ENCODE data around the gene HUS1. TPM values are rescaled to one million over a fixed set of nuclear protein-coding genes. Genes with fewer than 3 reads are reported as not detected.
"Not testable (repeated sequence)": the region's sequence is repeated elsewhere in the genome, so short reads cannot be mapped to it uniquely, and the experiment has no call there.

Gene HUS1
- total and polyA plus RNA-seq, 4 donors = 11.9 to 32.9 (median 22.9) TPM

DNA sequence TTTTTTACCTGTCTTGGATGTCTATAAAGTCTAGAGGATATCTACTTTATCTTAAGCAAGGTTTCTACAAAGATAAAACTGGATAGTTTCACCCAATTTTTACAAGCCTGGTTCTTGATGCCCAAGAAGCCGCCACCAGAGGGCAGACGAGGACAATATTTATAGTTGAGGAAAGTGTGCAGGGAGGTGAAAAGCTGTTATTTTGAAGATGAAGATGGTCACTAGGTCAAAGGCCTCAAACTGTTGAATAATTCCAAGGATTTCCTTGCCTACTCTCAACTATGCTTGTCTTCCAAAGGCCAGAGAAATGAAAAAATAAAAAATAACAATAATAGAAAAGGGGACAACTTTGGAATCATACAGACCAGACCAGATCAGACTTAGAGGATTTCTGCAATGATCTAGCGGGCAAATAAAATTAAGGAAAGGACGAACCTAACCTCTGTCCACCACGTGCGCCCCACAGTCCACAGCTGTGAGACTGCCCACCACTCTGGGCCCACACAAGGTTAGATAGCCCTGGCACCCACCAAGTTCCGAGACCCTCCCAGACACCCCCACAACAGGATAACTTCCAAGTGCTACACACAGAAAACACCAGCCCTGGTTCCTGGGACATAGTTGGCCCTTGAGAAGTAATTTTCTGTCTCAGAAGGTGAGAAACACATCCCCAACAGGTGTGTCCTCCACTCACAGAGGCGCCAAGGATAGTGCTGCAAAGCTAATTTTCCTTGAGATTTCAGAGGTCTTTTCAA, 34.0 kb downstream of the HUS1 start:
- H3K27me3 ChIP-seq (ENCODE audit: control insufficient read depth in 1 of 2, insufficient read depth in 2 of 2, low read length in 1 of 2) = no peaks in the 10 kb centered on the region
- ATAC-seq (ENCODE audit: low FRiP score) (no peak), DNase-seq (peak; percentile 87 to 94)
- intact Hi-C loops (cut with DNase I) = loop anchor here (2.0 to 5.0 kb wide), 3 partner anchors 47 to 165 kb away; no protein-coding TSS in a partner anchor
- WGBS, 2 donors = 47 to 48% methylated on average over 8 of the region's 8 CpGs
- H3K27ac ChIP-seq (ENCODE audit: low read depth in 1 of 2, low read length in 2 of 2) = no peak overlapping the region
- no peaks in the 10 kb centered on the region for H3K36me3 ChIP-seq (ENCODE audit: control insufficient read depth in 1 of 2, insufficient read depth in 2 of 2, low read length in 1 of 2)
- H3K4me1 ChIP-seq (ENCODE audit: control insufficient read depth in 1 of 2, insufficient read depth in 2 of 2, low read length in 2 of 2) = no peaks in the 10 kb centered on the region
- H3K9me3 ChIP-seq (ENCODE audit: control insufficient read depth, low read length) = no peaks in the 10 kb centered on the region
- H3K4me3 ChIP-seq (ENCODE audit: low read length in 2 of 2) = no peak overlapping the region

- no peaks in the 10 kb centered on the region for H3K9me3 ChIP-seq (ENCODE audit: control insufficient read depth, low read length)
- no peaks in the 10 kb centered on the region for H3K36me3 ChIP-seq (ENCODE audit: control insufficient read depth in 1 of 2, insufficient read depth in 2 of 2, low read length in 1 of 2)
- H3K27me3 ChIP-seq (ENCODE audit: control insufficient read depth in 1 of 2, insufficient read depth in 2 of 2, low read length in 1 of 2) = no peaks in the 10 kb centered on the region
- no peak overlapping the region for H3K4me3 ChIP-seq (ENCODE audit: low read length in 2 of 2)
- H3K4me1 ChIP-seq (ENCODE audit: control insufficient read depth in 1 of 2, insufficient read depth in 2 of 2, low read length in 2 of 2) = no peaks in the 10 kb centered on the region
- ATAC-seq (ENCODE audit: low FRiP score) (no peak), DNase-seq (no peak)
- whole genome bisulfite sequencing, 2 donors = 72 to 74% methylated on average over 12 of the region's 12 CpGs
- intact Hi-C loops (cut with DNase I) = loop anchor here (2.0 to 5.0 kb wide), 3 partner anchors 48 to 166 kb away; no protein-coding TSS in a partner anchor
- H3K27ac ChIP-seq (ENCODE audit: low read depth in 1 of 2, low read length in 2 of 2) = no peak overlapping the region
Observed at GRCh38 chr7:47944536-47945260, 34.7 kb downstream of the HUS1 start.

DNA sequence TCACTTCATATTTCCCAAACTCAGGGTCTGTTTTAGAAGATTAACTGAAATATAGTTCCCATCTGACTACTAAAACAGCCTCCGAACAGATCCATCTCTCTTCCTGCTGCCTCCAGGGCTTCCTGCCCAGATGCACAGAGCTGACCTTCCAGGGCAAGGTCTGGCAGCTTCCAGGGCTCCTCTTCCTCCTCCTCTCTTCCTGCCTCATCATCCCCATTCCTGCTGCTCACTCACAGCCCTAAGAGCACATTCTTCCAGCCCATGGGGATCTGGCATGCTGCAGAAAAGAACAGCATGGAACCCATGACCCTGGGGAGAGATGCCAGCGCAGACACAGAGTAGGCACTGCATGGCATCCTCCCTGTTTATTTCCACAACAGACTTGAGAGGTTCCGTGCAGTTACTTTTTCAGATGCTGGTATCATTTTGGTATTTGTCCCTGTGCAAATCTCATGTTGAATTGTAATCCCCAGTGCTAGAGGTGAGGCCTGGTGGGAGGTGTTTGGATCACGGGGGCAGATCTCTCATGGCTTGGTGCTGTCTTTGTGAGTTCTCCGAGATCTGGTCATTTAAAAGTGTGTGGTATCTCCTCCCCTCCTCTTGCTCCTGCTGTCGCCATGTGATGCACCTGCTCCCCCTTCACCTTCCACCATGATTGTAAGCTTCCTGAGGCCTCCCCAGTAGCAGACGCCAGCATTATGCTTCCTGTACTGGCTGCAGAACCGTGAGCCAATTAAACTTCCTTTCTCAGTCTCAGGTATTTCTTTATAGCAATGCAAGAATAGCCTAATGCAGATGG, 35.5 kb downstream of the HUS1 start:
- Histone ChIP-seq H3K9me3 (ENCODE audit: control insufficient read depth, low read length) (no peaks in the 10 kb centered on the region), H3K36me3 (ENCODE audit: control insufficient read depth in 1 of 2, insufficient read depth in 2 of 2, low read length in 1 of 2) (no peaks in the 10 kb centered on the region), H3K4me3 (ENCODE audit: low read length in 2 of 2) (no peak overlapping the region), H3K27me3 (ENCODE audit: control insufficient read depth in 1 of 2, insufficient read depth in 2 of 2, low read length in 1 of 2) (no peaks in the 10 kb centered on the region), H3K27ac (ENCODE audit: low read depth in 1 of 2, low read length in 2 of 2) (no peak overlapping the region), H3K4me1 (ENCODE audit: control insufficient read depth in 1 of 2, insufficient read depth in 2 of 2, low read length in 2 of 2) (no peaks in the 10 kb centered on the region)
- WGBS, 2 donors = 91 to 93% methylated on average over 8 of the region's 8 CpGs
- no peak for DNase-seq
- intact Hi-C loops (cut with DNase I) = loop anchor here (2.0 kb wide), 2 partner anchors 165 to 167 kb away; no protein-coding TSS in a partner anchor
- ATAC-seq (ENCODE audit: low FRiP score) = no peak

- intact Hi-C loops (cut with DNase I); ATAC-seq (ENCODE audit: low FRiP score); H3K4me1 ChIP-seq (ENCODE audit: control insufficient read depth in 1 of 2, insufficient read depth in 2 of 2, low read length in 2 of 2); H3K9me3 ChIP-seq (ENCODE audit: control insufficient read depth, low read length); H3K27me3 ChIP-seq (ENCODE audit: control insufficient read depth in 1 of 2, insufficient read depth in 2 of 2, low read length in 1 of 2); H3K36me3 ChIP-seq (ENCODE audit: control insufficient read depth in 1 of 2, insufficient read depth in 2 of 2, low read length in 1 of 2); H3K27ac ChIP-seq (ENCODE audit: low read depth in 1 of 2, low read length in 2 of 2); H3K4me3 ChIP-seq (ENCODE audit: low read length in 2 of 2); DNase-seq: not testable (repeated sequence)
- WGBS, 2 donors = 87 to 95% methylated on average over 8 to 10 of the region's 10 CpGs
Observed at GRCh38 chr7:47942651-47943050, 36.8 kb downstream of the HUS1 start.

GRCh38 chr7:47942132-47942531, 37.3 kb downstream of the HUS1 start:
- Histone ChIP-seq H3K27ac (ENCODE audit: low read depth in 1 of 2, low read length in 2 of 2) (no peak overlapping the region), H3K4me1 (ENCODE audit: control insufficient read depth in 1 of 2, insufficient read depth in 2 of 2, low read length in 2 of 2) (no peaks in the 10 kb centered on the region), H3K36me3 (ENCODE audit: control insufficient read depth in 1 of 2, insufficient read depth in 2 of 2, low read length in 1 of 2) (no peaks in the 10 kb centered on the region), H3K27me3 (ENCODE audit: control insufficient read depth in 1 of 2, insufficient read depth in 2 of 2, low read length in 1 of 2) (no peaks in the 10 kb centered on the region), H3K9me3 (ENCODE audit: control insufficient read depth, low read length) (no peaks in the 10 kb centered on the region), H3K4me3 (ENCODE audit: low read length in 2 of 2) (no peak overlapping the region)
- ATAC-seq (ENCODE audit: low FRiP score) = no peak
- intact Hi-C loops (cut with DNase I) = no loop called here
- WGBS, 2 donors = 90 to 93% methylated on average over 10 of the region's 10 CpGs
- DNase-seq = no peak

DNA sequence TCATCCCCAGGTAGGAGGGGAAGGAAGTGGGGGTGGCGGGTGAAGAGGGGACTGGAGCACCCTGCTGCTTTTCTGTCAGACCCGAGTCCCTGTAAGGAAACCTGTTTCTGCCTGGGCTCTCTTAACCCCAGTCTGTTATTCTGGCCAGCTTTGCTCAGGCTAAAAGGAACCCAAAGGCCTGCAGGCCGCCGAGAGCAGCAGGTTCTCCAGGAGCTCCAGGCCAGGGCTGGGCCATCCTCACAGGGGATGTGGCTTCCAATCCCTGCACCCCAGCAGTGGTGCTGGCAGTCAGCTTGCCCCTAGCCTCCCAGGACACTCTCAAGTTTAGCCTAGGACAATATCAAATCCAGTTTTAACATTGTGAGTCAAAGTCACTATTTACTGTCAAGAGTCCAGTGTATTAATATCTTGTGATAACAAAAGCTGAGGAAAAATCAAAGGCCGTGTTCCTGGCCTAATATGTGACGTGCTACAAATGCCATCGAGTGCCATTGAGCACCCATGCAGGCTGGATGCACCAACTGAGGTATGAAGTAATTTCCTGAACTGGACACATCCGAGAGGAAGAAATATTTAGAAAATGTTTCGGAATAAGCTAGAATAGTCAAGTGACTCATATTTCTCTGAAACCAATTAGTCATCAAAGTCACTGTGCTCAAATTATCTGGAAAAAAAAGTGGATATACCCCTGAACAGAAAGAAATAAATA, 38.1 kb downstream of the HUS1 start:
- Histone ChIP-seq H3K27me3 (ENCODE audit: control insufficient read depth in 1 of 2, insufficient read depth in 2 of 2, low read length in 1 of 2) (no peaks in the 10 kb centered on the region), H3K4me3 (ENCODE audit: low read length in 2 of 2) (no peak overlapping the region), H3K36me3 (ENCODE audit: control insufficient read depth in 1 of 2, insufficient read depth in 2 of 2, low read length in 1 of 2) (no peaks in the 10 kb centered on the region), H3K27ac (ENCODE audit: low read depth in 1 of 2, low read length in 2 of 2) (peak overlapping the region; percentile 34 to 88), H3K9me3 (ENCODE audit: control insufficient read depth, low read length) (no peaks in the 10 kb centered on the region), H3K4me1 (ENCODE audit: control insufficient read depth in 1 of 2, insufficient read depth in 2 of 2, low read length in 2 of 2) (no peaks in the 10 kb centered on the region)
- peak; percentile 73 to 86 for DNase-seq
- ATAC-seq (ENCODE audit: low FRiP score) = no peak
- WGBS, 2 donors = 9 to 25% methylated on average over 9 of the region's 9 CpGs
- intact Hi-C loops (cut with DNase I) = no loop called here

DNA sequence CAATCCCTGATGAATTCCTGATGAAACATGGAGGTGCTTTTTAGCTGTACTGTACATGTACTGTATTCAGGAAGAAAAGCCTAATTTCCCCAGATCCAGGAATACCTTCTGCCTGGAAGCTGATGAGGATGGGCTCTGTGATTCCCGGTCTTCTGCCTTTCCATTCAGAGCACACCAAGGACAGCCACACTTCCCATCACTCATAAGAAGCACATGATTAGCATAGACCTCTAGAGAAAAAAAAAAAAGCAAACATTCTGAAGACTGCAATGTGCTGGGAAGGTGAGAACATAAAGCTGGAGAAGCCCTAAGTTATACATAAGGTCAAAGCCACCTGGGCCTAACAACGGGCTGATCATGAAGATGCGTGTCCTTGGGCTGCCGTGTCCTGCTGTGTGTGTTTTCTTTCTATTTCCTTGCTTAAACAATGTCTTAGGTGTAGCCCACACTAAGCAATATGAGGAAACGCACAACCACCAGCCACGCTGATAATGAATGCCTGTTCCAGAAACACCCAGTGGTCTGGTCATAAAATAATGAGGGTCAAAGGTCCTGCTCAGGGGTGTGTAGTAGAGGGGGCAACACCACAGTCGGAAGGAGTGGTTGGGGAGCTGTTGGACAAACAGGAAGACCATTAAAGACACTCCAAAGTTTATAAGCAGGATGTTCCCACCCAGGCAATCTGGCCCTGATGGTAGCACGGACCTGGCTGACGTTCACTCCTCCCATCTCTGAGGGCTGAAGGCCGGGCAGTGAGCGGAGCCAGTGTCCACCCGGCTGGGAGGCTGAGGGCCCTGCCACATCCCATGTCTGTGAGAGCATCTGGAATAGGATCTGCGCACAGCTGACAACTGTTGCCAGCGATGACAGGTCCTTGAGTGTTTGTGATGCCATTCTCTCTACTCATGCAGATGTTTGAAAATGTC, 39.1 kb downstream of the HUS1 start:
- Histone ChIP-seq H3K4me3 (ENCODE audit: low read length in 2 of 2) (no peak overlapping the region), H3K27ac (ENCODE audit: low read depth in 1 of 2, low read length in 2 of 2) (peak overlapping the region; percentile 34 to 88), H3K4me1 (ENCODE audit: control insufficient read depth in 1 of 2, insufficient read depth in 2 of 2, low read length in 2 of 2) (no peaks in the 10 kb centered on the region), H3K36me3 (ENCODE audit: control insufficient read depth in 1 of 2, insufficient read depth in 2 of 2, low read length in 1 of 2) (no peaks in the 10 kb centered on the region), H3K9me3 (ENCODE audit: control insufficient read depth, low read length) (no peaks in the 10 kb centered on the region), H3K27me3 (ENCODE audit: control insufficient read depth in 1 of 2, insufficient read depth in 2 of 2, low read length in 1 of 2) (no peaks in the 10 kb centered on the region)
- intact Hi-C loops (cut with DNase I) = no loop called here
- ATAC-seq (ENCODE audit: low FRiP score) (peak; percentile 31), DNase-seq (no peak)
- WGBS, 2 donors = 83 to 87% methylated on average over 14 of the region's 14 CpGs
